HG03066 (cell line): Measurements from ENCODE around the gene CAMTA2.

ENCODE experiments used
- ATAC-seq: cut with Tn5 transposase; IDR thresholded peaks from one replicate; pipeline ENCODE4 v1.9.1; 2021; ENCODE audit warnings: low read depth; ENCODE audit not compliant: unreplicated experiment

Gene CAMTA2

GRCh38 chr17:4969047-4969550 lies 18.4 kb downstream of the CAMTA2 start:
- no peak for ATAC-seq

DNA sequence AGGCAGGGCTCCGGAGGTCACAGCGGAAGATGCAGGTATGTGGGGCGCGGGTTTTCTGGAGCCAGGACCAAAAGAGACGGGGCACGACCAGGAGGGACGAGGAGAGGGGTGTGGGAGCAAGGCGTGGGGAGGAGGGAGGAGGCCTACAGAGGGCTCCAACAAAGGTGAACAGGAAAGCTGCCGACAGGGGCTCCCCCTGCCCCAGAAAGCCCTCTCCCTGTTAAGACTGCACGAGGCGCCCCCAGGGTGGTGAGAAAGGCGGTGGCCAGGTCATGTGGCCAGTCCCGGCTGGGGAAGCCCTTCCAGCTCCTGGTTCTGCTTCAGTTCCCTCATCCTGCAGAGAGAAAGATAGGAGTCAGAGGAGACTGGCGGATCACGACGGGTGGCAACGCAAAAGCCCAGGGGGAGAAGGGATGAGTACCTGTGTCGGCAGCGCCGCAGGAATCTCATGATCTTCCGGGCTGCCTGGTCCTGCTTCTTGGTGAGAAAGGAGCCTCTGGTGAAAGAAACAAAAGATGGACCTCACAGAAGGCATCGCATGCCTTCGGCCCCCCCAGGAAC lies 18.9 kb downstream of the CAMTA2 start:
- ATAC-seq, result no peak

- peak; percentile 57 for ATAC-seq
These were observed 19.7 kb downstream of the CAMTA2 start, which contains the start of gene SPAG7 for GRCh38 chr17:4967539-4968485. TSS of gene SPAG7 (minus strand) at chr17:4967817. CDS start at chr17:4967804, 13 bp downstream.

GRCh38 chr17:4966844-4967538 lies 20.5 kb downstream of the CAMTA2 start:
- peak; percentile 85 for ATAC-seq

DNA sequence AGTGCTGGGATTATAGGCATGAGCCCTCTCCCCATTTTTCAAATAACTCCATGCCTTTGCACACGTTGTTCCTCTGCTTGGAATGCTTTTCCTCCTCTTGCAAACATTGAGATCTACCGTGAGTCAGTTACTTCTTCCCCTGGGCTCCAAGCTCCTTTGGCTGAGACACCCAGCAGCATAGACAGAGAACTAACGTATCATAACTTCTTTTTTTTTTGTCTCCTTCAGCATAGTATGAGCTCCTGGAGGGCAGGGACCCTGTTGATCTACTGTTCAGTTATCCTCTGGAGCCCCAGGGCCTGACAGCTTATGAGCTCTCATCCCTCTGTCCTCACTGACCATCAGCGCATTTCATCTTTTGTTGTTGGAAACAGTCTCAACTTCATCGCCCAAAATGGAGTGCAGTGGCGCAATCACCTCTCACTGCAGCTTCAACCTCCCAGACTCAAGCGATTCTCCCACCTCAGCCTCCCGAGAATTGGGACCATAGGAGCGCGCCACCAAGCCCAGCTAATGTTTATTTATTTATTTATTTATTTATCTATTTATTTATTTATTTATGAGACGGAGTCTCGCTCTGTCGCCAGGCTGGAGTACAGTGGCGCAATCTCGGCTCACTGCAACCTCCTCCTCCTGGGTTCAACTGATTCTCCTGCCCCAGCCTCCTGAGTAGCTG lies 22.0 kb downstream of the CAMTA2 start:
- ATAC-seq, result no peak

DNA sequence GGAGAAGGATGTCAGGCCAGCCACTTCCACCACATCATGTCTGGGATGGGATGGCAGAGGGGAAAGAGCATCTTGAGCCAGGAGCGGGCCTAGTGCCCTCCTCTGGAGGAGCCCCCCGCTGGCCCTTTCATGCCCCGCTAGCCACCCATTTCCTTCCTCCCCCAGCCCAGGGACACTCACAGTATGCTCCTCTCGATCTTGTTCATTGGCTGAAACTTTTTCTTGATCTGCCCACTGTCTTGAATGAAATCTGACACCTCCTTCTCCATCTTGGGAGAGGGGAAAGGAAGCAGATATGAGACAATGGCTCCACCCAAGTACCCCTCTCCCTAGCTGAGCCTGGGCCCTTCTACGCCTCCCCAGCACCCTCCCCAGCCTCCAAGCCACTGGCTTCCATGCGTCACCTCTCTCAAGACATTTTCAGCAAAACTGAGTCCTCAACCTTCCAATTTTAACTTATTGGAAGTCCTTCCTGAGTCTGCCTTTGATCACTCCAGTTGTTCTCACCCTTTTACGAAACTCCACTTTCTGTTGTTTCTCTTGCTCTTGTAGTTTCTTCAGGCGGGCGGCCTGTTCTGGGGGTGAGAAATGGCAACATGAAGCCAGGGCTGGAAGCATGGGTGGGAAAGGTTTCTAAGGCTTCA lies 27.1 kb downstream of the CAMTA2 start:
- no peak for ATAC-seq

DNA sequence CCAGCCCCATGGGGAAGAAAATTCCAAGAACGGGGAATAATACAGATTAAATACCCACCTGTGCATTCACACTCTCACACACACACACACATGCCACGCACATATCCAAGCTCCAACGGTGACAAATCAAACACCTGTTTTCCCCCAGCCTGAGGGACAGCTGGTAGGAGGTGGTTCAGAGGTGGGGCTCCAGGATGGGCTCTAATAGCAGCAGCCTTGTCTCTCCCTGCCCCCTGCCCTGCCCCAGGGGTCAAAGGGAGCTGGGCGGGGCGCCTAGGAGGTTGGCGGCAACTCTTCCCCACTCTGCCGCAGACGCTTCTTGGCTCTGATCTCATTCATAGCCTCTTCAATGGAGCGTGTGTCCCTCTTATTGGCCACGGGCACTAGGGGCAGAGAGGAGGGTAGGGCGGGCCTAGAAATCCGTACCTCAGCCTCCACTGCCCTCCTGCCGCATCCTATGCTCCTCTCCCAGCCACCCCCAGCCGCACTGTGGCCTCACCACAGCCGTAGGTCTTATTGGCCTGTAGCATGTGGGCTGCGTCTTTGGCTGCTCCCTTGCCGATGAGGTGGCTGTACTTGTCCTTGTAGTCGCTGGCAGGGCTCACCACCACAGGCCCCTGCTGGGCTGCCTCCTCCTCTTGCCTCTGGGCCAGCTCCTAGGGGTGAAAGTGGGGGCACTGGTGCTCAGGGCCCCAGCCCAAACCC lies 28.1 kb downstream of the CAMTA2 start:
- ATAC-seq, result no peak

DNA sequence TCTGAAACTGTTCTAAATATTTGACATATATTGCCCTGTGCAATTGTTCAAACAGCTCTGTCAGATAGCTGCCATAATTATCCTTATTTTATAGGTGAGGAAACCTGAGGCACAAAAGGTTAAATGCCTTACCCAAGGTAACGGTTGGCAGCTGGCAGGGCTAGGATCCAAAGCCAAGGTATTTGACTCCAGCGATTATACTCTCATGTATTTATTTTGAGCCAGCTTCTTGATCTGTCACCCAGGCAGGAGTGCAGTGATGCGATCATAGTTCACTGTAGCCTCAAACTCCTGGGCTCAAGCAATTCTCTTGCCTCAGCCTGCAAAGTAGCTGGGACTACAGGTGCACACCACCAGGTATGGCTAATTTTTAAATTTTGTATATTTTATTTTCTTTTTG lies 29.4 kb downstream of the CAMTA2 start:
- ATAC-seq, result no peak

GRCh38 chr17:4956493-4957061 lies 30.9 kb downstream of the CAMTA2 start:
- ATAC-seq, result no peak

DNA sequence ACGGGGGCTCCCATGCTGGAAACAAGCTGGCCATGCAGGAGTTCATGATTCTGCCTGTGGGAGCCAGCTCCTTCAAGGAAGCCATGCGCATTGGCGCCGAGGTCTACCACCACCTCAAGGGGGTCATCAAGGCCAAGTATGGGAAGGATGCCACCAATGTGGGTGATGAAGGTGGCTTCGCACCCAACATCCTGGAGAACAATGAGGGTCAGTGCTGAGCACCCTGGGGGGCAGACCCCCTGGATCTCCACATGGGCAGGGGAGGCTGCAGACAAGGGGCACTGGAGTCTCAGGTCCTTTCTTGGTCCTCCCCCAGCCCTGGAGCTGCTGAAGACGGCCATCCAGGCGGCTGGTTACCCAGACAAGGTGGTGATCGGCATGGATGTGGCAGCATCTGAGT lies 32.4 kb downstream of the CAMTA2 start:
- ATAC-seq, result no peak

DNA sequence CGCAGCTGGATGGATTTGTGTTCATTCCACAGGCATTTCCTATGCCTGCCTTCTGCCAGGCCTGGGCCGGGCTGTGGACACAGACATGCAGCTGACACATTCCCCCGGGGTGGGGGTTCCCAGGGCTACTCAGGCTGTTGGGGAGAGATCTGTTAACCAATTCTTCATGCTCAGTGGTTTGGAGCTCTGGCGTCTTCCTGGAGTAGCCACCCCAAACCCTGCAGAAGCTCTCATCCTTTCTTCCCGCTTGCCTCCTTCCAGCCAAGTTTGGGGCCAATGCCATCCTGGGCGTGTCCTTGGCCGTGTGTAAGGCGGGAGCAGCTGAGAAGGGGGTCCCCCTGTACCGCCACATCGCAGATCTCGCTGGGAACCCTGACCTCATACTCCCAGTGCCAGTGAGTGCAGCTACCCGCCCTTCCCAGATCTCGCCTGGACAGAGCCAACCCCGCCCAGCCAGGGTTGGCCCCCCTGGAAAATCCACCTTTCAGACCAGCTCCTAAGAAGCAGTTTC lies 34.0 kb downstream of the CAMTA2 start:
- ATAC-seq, result no peak

DNA sequence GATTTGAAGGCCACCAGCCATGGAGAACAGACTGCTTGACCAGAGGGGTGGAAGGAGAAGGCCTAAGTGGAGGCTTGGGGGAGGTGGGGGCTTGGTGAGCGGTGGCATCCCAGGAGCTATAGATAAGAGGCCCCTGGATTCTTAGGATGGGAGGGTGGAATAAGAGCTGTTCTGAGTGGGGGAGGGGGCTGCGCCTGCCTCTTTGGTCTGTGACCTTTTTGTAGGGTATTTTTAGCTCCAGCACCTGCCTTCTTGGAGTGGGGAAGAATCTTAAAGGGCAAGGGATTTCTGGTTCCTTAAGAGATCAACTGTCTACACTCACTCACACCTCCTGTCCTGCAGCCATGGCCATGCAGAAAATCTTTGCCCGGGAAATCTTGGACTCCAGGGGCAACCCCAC lies 36.0 kb downstream of the CAMTA2 start:
- ATAC-seq, result no peak

GRCh38 chr17:4950746-4951204 lies 36.7 kb downstream of the CAMTA2 start, which contains the start of gene ENO3:
TSS of gene ENO3 (plus strand) at chr17:4951119. CDS start at chr17:4951830, 711 bp downstream.
- ATAC-seq, result no peak

GRCh38 chr17:4950075-4950745 lies 37.3 kb downstream of the CAMTA2 start:
- no peak for ATAC-seq

DNA sequence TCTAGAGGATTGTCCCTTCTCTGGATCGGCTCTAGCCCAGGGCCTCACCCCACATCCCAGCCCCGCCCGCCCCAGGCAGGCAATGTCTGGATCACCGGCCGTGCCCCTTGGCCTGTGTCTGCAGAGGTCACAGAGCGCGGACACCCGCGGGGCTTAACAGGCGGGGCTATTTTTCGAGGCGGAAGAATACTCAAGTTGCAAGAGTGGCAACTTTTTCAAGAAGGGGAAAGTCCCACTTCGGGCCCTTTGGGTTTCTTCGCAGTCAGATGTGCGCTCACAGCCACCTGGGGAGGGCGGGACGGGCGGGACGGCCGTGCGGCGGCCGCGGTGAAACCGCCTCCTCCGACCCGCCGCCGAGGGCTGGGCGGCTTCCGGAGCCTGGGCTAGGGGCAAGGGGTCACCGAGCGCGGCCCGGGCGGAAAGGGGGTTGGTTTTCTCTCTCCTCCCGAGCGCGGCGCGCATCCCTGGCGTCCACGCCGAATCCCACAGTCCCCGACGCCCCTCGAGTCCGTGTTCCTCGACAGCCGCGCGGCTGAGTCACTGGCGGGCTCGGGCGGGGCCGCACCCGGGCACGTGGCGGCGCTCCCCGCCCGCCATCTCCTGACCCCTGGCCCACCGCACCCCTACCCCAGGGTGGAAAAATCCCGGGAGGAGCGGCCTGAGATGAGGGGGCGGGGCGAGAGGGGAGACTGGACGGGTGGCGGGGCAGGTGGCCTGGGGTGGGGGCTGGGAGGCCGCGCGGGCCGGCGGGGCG lies 38.0 kb downstream of the CAMTA2 start:
- ATAC-seq, result no peak

GRCh38 chr17:4948931-4949320 lies 38.5 kb downstream of the CAMTA2 start:
- ATAC-seq, result no peak

DNA sequence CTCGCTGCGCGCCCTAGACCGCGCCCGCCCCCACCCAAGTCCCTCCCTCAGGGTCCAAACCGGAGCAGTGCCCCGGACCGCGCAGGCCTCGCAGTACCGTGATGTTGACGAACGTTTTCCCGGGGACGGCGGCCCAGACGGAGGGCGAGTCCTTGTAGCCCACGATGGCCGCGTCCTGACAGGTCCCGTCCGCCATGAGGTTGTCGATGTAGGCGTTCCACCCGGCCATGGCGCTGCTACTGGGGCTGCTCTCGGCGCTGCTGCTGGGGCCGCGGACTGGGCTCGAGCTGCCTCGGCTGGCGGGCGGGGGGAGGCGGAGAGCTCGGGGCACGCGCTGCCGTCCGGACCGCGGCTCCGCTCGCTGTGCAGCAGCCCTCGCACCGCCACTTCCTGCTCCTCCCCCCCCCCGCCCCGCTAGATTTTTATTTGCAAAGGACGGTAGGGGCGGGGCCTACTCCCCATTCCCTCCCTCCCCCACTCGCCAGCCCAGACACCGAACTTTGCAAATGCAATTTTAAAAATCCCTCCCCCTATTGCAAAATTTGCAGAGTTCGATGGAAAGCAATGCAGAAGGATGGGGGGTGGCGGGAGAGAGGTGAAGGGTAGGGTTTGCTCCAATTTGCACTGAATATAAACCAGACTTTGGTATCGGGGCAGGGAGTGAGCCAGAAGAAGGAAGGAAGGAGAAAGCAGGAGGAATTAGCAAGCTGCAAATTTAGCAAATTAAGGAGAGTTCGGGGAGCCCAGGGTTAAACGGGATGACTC lies 39.1 kb downstream of the CAMTA2 start, which contains the start of gene PFN1:
TSS of gene PFN1 (minus strand) at position 365 of the 765 bp plus-strand sequence. CDS start at position 229, 136 bp downstream.
- ATAC-seq, result no peak
